Vagina (tissue), 2 donors: ENCODE measurements around the gene PIP5K1B. TPM values are rescaled to one million over a fixed set of nuclear protein-coding genes. Genes with fewer than 3 reads are reported as not detected.

Experiments used
- DNase-seq, 2 donors: peaks; one replicate each; pipeline ENCODE4 v3.0.0-alpha.2; 2017; ENCODE audit errors: extremely low spot score in 2 of 2
- H3K27ac ChIP-seq: fragments of 200-600 bp; sonication (generic); one replicate; pipeline ENCODE4 v1.5.1; 2019
- H3K27me3 ChIP-seq: fragments of 200-600 bp; sonication (generic); one replicate; pipeline ENCODE4 v1.5.1; 2019
- H3K36me3 ChIP-seq, 2 donors: fragments of 200-600 bp; sonication (generic); one replicate each; pipeline ENCODE4 v1.5.1; 2017 to 2019
- H3K4me1 ChIP-seq: fragments of 200-600 bp; sonication (generic); one replicate; pipeline ENCODE4 v1.5.1; 2019
- H3K4me3 ChIP-seq, 2 donors: fragments of 200-600 bp; sonication (generic); 1 replicate in 1 of 2; 2 replicates in 1 of 2; pipeline ENCODE4 v1.5.1; 2016 to 2019
- H3K9me3 ChIP-seq: fragments of 200-600 bp; sonication (generic); one replicate; pipeline ENCODE4 v1.5.1; 2019
- CTCF ChIP-seq, 3 experiments: fragments of 450-650 bp in 2 of 3; fragments of 200-600 bp in 1 of 3; sonication (generic) in 1 of 3; IDR thresholded peaks; one replicate each; pipeline ENCODE4 v1.5.1; 2017 to 2019; ENCODE audit warnings: antibody characterized with exemption in 3 of 3, mild to moderate bottlenecking in 2 of 3, moderate library complexity in 2 of 3
- POLR2A ChIP-seq, 2 donors: fragments of 450-650 bp; IDR thresholded peaks; one replicate each; pipeline ENCODE4 v1.6.1; 2017; ENCODE audit warnings: antibody characterized with exemption in 2 of 2, mild to moderate bottlenecking in 2 of 2, moderate library complexity in 2 of 2
- POLR2AphosphoS5 ChIP-seq, 2 donors: sonication (generic); formaldehyde crosslinking; IDR thresholded peaks; one replicate each; pipeline ENCODE4 v1.9.0; 2017; ENCODE audit warnings: antibody characterized with exemption in 2 of 2, mild to moderate bottlenecking in 2 of 2, low read depth in 1 of 2; ENCODE audit not compliant: insufficient read depth in 1 of 2
- intact Hi-C: fragments of 100-400 bp; cut with DNase I; formaldehyde crosslinking; loops from one replicate; pipeline ENCODE4 v1.15.1; 2023
- total RNA-seq: library from RNA; depleted of rRNA; stranded (reverse); fragments of >200 nt; gene quantifications from one replicate; pipeline ENCODE4 v1.2.3, GENCODE V29; 2016

PIP5K1B gene
- total RNA-seq, 1 donor from 2014 or later: 2.9 TPM

- no peak for DNase-seq
- Histone ChIP-seq H3K36me3 (no peaks in the 10 kb centered on the region), H3K4me1 (no peaks in the 10 kb centered on the region), H3K27ac (no peak overlapping the region), H3K9me3 (no peaks in the 10 kb centered on the region), H3K4me3 (no peak overlapping the region), H3K27me3 (no peaks in the 10 kb centered on the region)
- TF ChIP-seq POLR2AphosphoS5 (IDR thresholded peaks at IDR 0.05; ENCODE audit: insufficient read depth in 1 of 2, low read depth in 1 of 2) (no peak), POLR2A (IDR thresholded peaks at IDR 0.05) (no peak), CTCF (IDR thresholded peaks at IDR 0.05) (no peak)
- intact Hi-C loops: no loop called here
Observed at GRCh38 chr9:68730570-68731235, 25.7 kb downstream of the PIP5K1B start.

GRCh38 chr9:68731857-68732256, 26.8 kb downstream of the PIP5K1B start:
- no peak overlapping the region for H3K4me3 ChIP-seq
- H3K9me3 ChIP-seq: no peaks in the 10 kb centered on the region
- H3K27me3 ChIP-seq: no peaks in the 10 kb centered on the region
- no peak overlapping the region for H3K27ac ChIP-seq
- intact Hi-C loops: no loop called here
- no peaks in the 10 kb centered on the region for H3K4me1 ChIP-seq
- DNase-seq: no peak
- no peak for TF ChIP-seq POLR2A (IDR thresholded peaks at IDR 0.05)
- no peak for TF ChIP-seq CTCF (IDR thresholded peaks at IDR 0.05)
- no peak for TF ChIP-seq POLR2AphosphoS5 (IDR thresholded peaks at IDR 0.05; ENCODE audit: insufficient read depth in 1 of 2, low read depth in 1 of 2)
- no peaks in the 10 kb centered on the region for H3K36me3 ChIP-seq

GRCh38 chr9:68732405-68733020, 27.5 kb downstream of the PIP5K1B start:
- intact Hi-C loops: no loop called here

DNA sequence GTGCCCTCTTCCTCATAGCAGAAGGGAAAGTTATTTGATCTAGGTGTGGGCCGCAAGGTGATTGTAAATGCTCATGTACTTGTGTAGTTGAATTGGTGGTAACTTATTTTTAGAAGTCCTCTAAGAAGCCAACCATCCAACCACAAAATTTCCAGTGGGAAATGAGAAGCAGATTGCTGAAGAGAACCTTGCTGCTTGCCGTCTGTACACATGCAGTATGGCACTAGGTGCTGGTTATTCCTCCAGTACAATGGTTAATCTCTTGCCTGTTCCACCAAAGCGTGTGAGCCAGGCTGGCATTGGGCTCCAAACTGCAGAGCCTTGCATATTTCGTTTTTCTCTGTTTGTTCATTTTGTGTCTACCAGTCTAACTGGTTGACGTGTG, 28.0 kb downstream of the PIP5K1B start:
- Histone ChIP-seq H3K9me3 (no peaks in the 10 kb centered on the region), H3K36me3 (no peaks in the 10 kb centered on the region), H3K27ac (no peak overlapping the region), H3K4me3 (no peak overlapping the region), H3K4me1 (no peaks in the 10 kb centered on the region), H3K27me3 (no peaks in the 10 kb centered on the region)
- no peak for DNase-seq
- TF ChIP-seq POLR2A (IDR thresholded peaks at IDR 0.05): no peak
- TF ChIP-seq CTCF (IDR thresholded peaks at IDR 0.05): no peak
- no peak for TF ChIP-seq POLR2AphosphoS5 (IDR thresholded peaks at IDR 0.05; ENCODE audit: insufficient read depth in 1 of 2, low read depth in 1 of 2)
- intact Hi-C loops: no loop called here

More at GRCh38 chr9:68732405-68733020, 27.5 kb downstream of the PIP5K1B start:
- Histone ChIP-seq H3K4me3 (no peak overlapping the region), H3K4me1 (no peaks in the 10 kb centered on the region), H3K27me3 (no peaks in the 10 kb centered on the region), H3K27ac (no peak overlapping the region), H3K36me3 (no peaks in the 10 kb centered on the region), H3K9me3 (no peaks in the 10 kb centered on the region)
- no peak for DNase-seq
- no peak for TF ChIP-seq POLR2A (IDR thresholded peaks at IDR 0.05)
- TF ChIP-seq POLR2AphosphoS5 (IDR thresholded peaks at IDR 0.05; ENCODE audit: insufficient read depth in 1 of 2, low read depth in 1 of 2): no peak
- no peak for TF ChIP-seq CTCF (IDR thresholded peaks at IDR 0.05)

DNA sequence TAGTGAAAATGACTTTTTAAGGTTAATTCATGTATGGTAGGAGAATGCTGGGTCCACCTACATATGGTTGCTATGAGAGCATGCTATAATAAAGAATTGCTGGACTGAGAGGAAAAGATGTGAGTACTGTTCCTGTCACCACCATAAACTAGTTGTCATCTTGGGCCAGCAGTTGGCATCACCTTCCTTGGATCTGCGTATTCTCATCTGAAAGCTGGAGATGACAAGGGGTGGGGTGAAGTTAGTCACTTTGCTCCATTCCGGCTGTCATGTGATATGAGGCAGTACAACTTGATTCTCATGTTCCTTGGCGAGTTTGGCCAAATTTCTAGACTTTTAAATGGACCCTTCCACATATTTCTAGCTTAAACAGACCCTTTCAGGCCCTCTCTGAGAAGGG, 33.3 kb downstream of the PIP5K1B start:
- no peaks in the 10 kb centered on the region for H3K36me3 ChIP-seq
- no peak overlapping the region for H3K27ac ChIP-seq
- intact Hi-C loops: no loop called here

More for the DNA sequence above, 33.3 kb downstream of the PIP5K1B start:
- Histone ChIP-seq H3K4me1 (no peaks in the 10 kb centered on the region), H3K27me3 (no peaks in the 10 kb centered on the region), H3K4me3 (no peak overlapping the region), H3K9me3 (no peaks in the 10 kb centered on the region)
- no peak for DNase-seq
- TF ChIP-seq POLR2A (IDR thresholded peaks at IDR 0.05): no peak
- no peak for TF ChIP-seq CTCF (IDR thresholded peaks at IDR 0.05)
- no peak for TF ChIP-seq POLR2AphosphoS5 (IDR thresholded peaks at IDR 0.05; ENCODE audit: insufficient read depth in 1 of 2, low read depth in 1 of 2)
